ENCODE measurements around the gene CUTA. TPM values are rescaled to one million over a fixed set of nuclear protein-coding genes. Genes with fewer than 3 reads are reported as not detected.
"Not testable (repeated sequence)": the region's sequence is repeated elsewhere in the genome, so short reads cannot be mapped to it uniquely, and the experiment has no call there.

Gene CUTA
- total RNA-seq, 1 donor from 2014 or later = 74.7 TPM

DNA sequence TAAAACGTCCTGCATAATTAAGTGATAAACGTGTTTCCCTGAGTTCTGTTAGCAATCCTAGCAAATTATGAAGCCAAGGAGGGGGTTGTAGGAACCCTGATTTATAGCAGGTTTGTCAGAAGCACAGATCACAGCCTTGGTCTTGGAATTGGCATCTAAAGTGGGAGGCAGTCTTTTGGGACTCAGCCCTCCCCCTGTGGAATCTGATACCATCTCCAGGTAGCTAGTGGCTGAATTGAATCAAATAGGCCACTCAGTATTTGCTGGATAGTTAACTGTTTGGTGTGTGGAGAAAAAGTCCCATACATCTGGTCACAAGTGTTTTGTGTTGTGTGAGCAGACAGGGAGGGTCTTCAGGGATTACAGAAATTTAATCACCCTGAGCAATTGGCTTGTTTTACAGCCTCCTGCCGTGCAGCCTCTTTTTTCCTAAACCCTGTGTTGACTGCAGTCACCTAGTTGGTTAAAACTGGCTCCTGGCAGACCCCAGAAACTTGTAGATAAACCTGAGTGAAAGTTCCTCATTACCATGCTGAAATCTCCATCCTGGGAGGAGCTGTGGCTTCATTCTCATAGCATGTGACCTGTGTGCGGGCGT lies 45.3 kb downstream of the CUTA start:
- no peak for DNase-seq (ENCODE audit: low read depth)

DNA sequence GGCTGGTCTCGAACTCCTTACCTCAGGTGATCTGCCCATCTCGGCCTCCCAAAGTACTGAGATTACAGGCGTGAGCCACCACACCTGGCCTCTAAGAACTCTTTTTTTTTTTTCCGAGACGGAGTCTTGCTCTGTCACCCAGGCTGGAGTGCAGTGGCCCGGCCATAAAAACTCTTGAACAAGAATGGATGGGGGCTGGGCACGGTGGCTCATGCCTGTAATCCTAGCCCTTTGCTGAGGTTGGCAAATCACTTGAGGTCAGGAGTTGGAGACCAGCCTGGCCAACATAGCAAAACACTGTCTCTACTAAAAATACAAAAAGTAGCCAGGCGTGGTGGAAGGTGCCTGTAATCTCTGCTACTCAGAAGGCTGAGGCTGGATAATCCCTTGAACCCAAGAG lies 46.0 kb downstream of the CUTA start:
- not testable (repeated sequence) for DNase-seq (ENCODE audit: low read depth)

DNA sequence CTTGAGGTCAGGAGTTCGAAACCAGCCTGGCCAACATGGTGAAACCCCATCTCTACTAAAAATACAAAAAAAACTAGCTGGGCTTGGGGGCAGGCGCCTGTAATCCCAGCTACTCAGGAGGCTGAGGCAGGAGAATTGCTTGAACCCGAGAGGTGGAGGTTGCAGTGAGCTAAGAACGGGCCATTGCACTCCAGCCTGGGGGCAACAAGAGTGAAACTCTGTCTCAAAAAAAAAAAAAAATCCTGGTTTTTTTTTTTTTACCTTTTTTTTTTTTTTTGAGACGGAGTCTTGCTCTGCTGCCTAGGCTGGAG lies 50.2 kb downstream of the CUTA start:
- DNase-seq (ENCODE audit: low read depth) = not testable (repeated sequence)

GRCh38 chr6:33367009-33367714 lies 50.7 kb downstream of the CUTA start:
- no peak for DNase-seq (ENCODE audit: low read depth)

Other genes starting within 250 kb of the CUTA start
- gene COL11A2, start 225.6 kb downstream of the CUTA start, total RNA-seq = 0.17 and 0.20 TPM in 2 replicates
- 16.8 and 28.0 TPM in 2 replicates for gene RXRB, start 217.4 kb downstream of the CUTA start, total RNA-seq
- gene SLC39A7, start 217.2 kb downstream of the CUTA start, total RNA-seq = 108 and 119 TPM in 2 replicates
- 11.2 and 26.0 TPM in 2 replicates for gene HSD17B8, start 213.5 kb downstream of the CUTA start, total RNA-seq
- gene RING1, start 209.6 kb downstream of the CUTA start, total RNA-seq = 18.4 and 28.0 TPM in 2 replicates
- 27.8 and 40.4 TPM in 2 replicates for gene VPS52, start 146.2 kb downstream of the CUTA start, total RNA-seq
- gene RPS18, start 146.0 kb downstream of the CUTA start, total RNA-seq = 1,432 and 3,352 TPM in 2 replicates
- gene B3GALT4, start 141.0 kb downstream of the CUTA start, total RNA-seq = 2.7 and 5.9 TPM in 2 replicates
- gene WDR46, start 128.9 kb downstream of the CUTA start, total RNA-seq = 54.6 and 106 TPM in 2 replicates
- 30.7 and 41.5 TPM in 2 replicates for gene PFDN6, start 128.5 kb downstream of the CUTA start, total RNA-seq
- 34.5 and 34.9 TPM in 2 replicates for gene RGL2, start 119.2 kb downstream of the CUTA start, total RNA-seq
- 114 and 147 TPM in 2 replicates for gene TAPBP, start 104.0 kb downstream of the CUTA start, total RNA-seq
- gene ZBTB22, start 100.4 kb downstream of the CUTA start, total RNA-seq = 16.0 and 24.1 TPM in 2 replicates
- gene DAXX, start 95.1 kb downstream of the CUTA start, total RNA-seq = 39.2 and 88.8 TPM in 2 replicates
- gene KIFC1, start 26.3 kb downstream of the CUTA start, total RNA-seq = 0.70 and 10.9 TPM in 2 replicates
- gene PHF1, start 7.1 kb downstream of the CUTA start, total RNA-seq = 11.1 and 16.7 TPM in 2 replicates
- 1.0 and 5.9 TPM in 2 replicates for gene SYNGAP1, start 2.0 kb upstream of the CUTA start, total RNA-seq
- 4.7 and 9.7 TPM in 2 replicates for gene ZBTB9, start 36.5 kb upstream of the CUTA start, total RNA-seq
- 33.0 and 59.2 TPM in 2 replicates for gene BAK1, start 162.2 kb upstream of the CUTA start, total RNA-seq
- gene ITPR3, start 203.2 kb upstream of the CUTA start, total RNA-seq = 76.9 and 173 TPM in 2 replicates